SK-N-SH (cell line): ENCODE data around the gene WBP2NL. TPM values are rescaled to one million over a fixed set of nuclear protein-coding genes. Genes with fewer than 3 reads are reported as not detected.

Experiments used
- CTCF ChIA-PET: fragments of 300-600, 350-600 bp; formaldehyde crosslinking; extraction: SDS; loops from one replicate; lab custom pipeline; 2021; lab: Yijun Ruan, JAX
- POLR2A ChIA-PET: fragments of 350-600 bp; sonication (Branson Sonifier 250); formaldehyde crosslinking; extraction: SDS; loops from one replicate; lab custom pipeline; 2020; ENCODE audit warnings: antibody characterized with exemption, inconsistent platforms; lab: Yijun Ruan, JAX
- DNase-seq: peaks from one replicate; pipeline ENCODE4 v3.0.0; 2012
- H2AFZ ChIP-seq: fragments of 200-600 bp; sonication (generic); 2 replicates; pipeline ENCODE4 v1.8.1; 2016; ENCODE audit warnings: antibody characterized with exemption, mild to moderate bottlenecking, low read depth
- H3F3A ChIP-seq: fragments of 200-600 bp; sonication (generic); replicated peaks from 2 replicates; pipeline ENCODE3; 2016; ENCODE audit warnings: antibody characterized with exemption, mild to moderate bottlenecking; ENCODE audit not compliant: insufficient read depth
- H3K27ac ChIP-seq, 2 experiments: fragments of 200-500 bp in 1 of 2; fragments of 200-600 bp in 1 of 2; sonication (Bioruptor generic) in 1 of 2; sonication (generic), shearing (Covaris generic) in 1 of 2; 2 replicates each; pipeline versions ENCODE4 v1.5.1 to v1.6.1; 2014 to 2016; ENCODE audit warnings: low read depth in 2 of 2, inconsistent platforms in 1 of 2, low read length in 1 of 2, mild to moderate bottlenecking in 1 of 2, mixed read lengths in 1 of 2
- H3K27me3 ChIP-seq: fragments of 200-600 bp; sonication (generic), shearing (Covaris generic); 2 replicates; pipeline ENCODE4 v1.6.1; 2016; ENCODE audit warnings: mixed run types; ENCODE audit not compliant: insufficient read depth
- H3K36me3 ChIP-seq, 2 experiments: fragments of 200-500 bp in 1 of 2; fragments of 200-600 bp in 1 of 2; sonication (Bioruptor generic) in 1 of 2; sonication (generic) in 1 of 2; replicated peaks in 1 of 2; 2 replicates each; pipeline versions ENCODE3 to v1.5.1; 2014 to 2016; ENCODE audit warnings: low read length in 1 of 2, mild to moderate bottlenecking in 1 of 2; ENCODE audit not compliant: insufficient read depth in 2 of 2, control insufficient read depth in 1 of 2
- H3K4me1 ChIP-seq, 2 experiments: fragments of 200-500 bp in 1 of 2; fragments of 200-600 bp in 1 of 2; sonication (Bioruptor generic) in 1 of 2; sonication (generic), shearing (Covaris generic) in 1 of 2; 2 replicates each; pipeline versions ENCODE4 v1.5.1 to v1.6.1; 2014 to 2016; ENCODE audit warnings: low read depth in 1 of 2, low read length in 1 of 2, mixed run types in 1 of 2; ENCODE audit not compliant: insufficient read depth in 2 of 2, control insufficient read depth in 1 of 2
- H3K4me2 ChIP-seq: fragments of 200-600 bp; sonication (generic), shearing (Covaris generic); 2 replicates; pipeline ENCODE4 v1.6.1; 2017; ENCODE audit warnings: mixed run types
- H3K4me3 ChIP-seq, 2 experiments: fragments of 200-500 bp in 1 of 2; fragments of 200-600 bp in 1 of 2; sonication (Bioruptor generic) in 1 of 2; sonication (generic), shearing (Covaris generic) in 1 of 2; 2 replicates each; pipeline versions ENCODE4 v1.5.1 to v1.8.1; 2014 to 2016; ENCODE audit warnings: low read depth in 2 of 2, inconsistent platforms in 1 of 2, low read length in 1 of 2, mild to moderate bottlenecking in 1 of 2, mixed read lengths in 1 of 2, moderate library complexity in 1 of 2
- H3K79me2 ChIP-seq: fragments of 200-600 bp; sonication (generic); 2 replicates; pipeline ENCODE4 v1.8.1; 2017; ENCODE audit warnings: mild to moderate bottlenecking; ENCODE audit not compliant: insufficient read depth
- H3K9ac ChIP-seq: fragments of 200-600 bp; sonication (generic); 2 replicates; pipeline ENCODE4 v1.6.1; 2017; ENCODE audit warnings: mixed run types
- H3K9me2 ChIP-seq: fragments of 200-600 bp; sonication (generic); 2 replicates; pipeline ENCODE4 v1.6.1; 2017; ENCODE audit warnings: mixed run types
- H3K9me3 ChIP-seq: fragments of 200-600 bp; sonication (generic); 2 replicates; pipeline ENCODE4 v1.6.1; 2017; ENCODE audit warnings: mixed run types, mild to moderate bottlenecking, moderate library complexity
- H4K20me1 ChIP-seq: fragments of 200-600 bp; sonication (generic); 2 replicates; pipeline ENCODE4 v1.6.1; 2017; ENCODE audit warnings: mild to moderate bottlenecking, mixed run types; ENCODE audit not compliant: insufficient read depth
- CHD2 ChIP-seq: fragments of 150-350 bp; IDR thresholded peaks from 2 replicates; pipeline ENCODE4 v1.6.1; 2018; ENCODE audit warnings: low read length; ENCODE audit not compliant: partially characterized antibody
- EP300 ChIP-seq, 2 experiments: IDR thresholded peaks; 2 replicates each; pipeline versions ENCODE4 v1.4.0 to v1.6.1; 2012; ENCODE audit warnings: borderline replicate concordance in 1 of 2, low read depth in 1 of 2, low read length in 1 of 2
- EZH2phosphoT487 ChIP-seq: fragments of 200-600 bp; sonication (generic); IDR thresholded peaks from 2 replicates; pipeline ENCODE4 v1.6.1; 2017; ENCODE audit warnings: low read depth, mixed run types, mild to moderate bottlenecking, antibody characterized with exemption, moderate library complexity, borderline replicate concordance
- GATA2 ChIP-seq: sonication (generic); formaldehyde crosslinking; IDR thresholded peaks from 2 replicates; pipeline ENCODE4 v1.5.0; 2020; ENCODE audit warnings: mild to moderate bottlenecking, missing genetic modification reagents
- POLR2AphosphoS5 ChIP-seq: IDR thresholded peaks from 2 replicates; pipeline ENCODE4 v1.6.1; 2012; ENCODE audit warnings: low read depth, low read length
- RAD21 ChIP-seq: IDR thresholded peaks from 2 replicates; pipeline ENCODE4 v1.6.1; 2012; ENCODE audit warnings: mild to moderate bottlenecking, low read length
- RCOR1 ChIP-seq: fragments of 150-350 bp; IDR thresholded peaks from 2 replicates; pipeline ENCODE4 v1.6.1; 2017; ENCODE audit warnings: antibody characterized with exemption, low read length
- REST ChIP-seq: IDR thresholded peaks from 2 replicates; pipeline ENCODE4 v1.6.1; 2012; ENCODE audit warnings: mild to moderate bottlenecking, low read depth, low read length, moderate library complexity
- TAF1 ChIP-seq: IDR thresholded peaks from 2 replicates; pipeline ENCODE4 v1.6.1; 2012; ENCODE audit warnings: low read depth, mild to moderate bottlenecking, low read length, moderate library complexity, borderline replicate concordance
- TEAD4 ChIP-seq: IDR thresholded peaks from 2 replicates; pipeline ENCODE4 v1.4.0; 2012; ENCODE audit warnings: mild to moderate bottlenecking, borderline replicate concordance; ENCODE audit not compliant: insufficient read depth
- YY1 ChIP-seq: IDR thresholded peaks from 2 replicates; pipeline ENCODE4 v1.4.0; 2012; ENCODE audit warnings: low read depth, mild to moderate bottlenecking
- ZBTB33 ChIP-seq: IDR thresholded peaks from 2 replicates; pipeline ENCODE4 v1.4.0; 2012; ENCODE audit warnings: low read depth, borderline replicate concordance
- WGBS: methylation state at CpG from one replicate; pipeline ENCODE4 v1.1.6; 2017; ENCODE audit warnings: low lambda C conversion rate; 5-methylcytosine and 5-hydroxymethylcytosine counted together
- polyA plus RNA-seq, 3 experiments: library from polyadenylated mRNA; depleted of rRNA; stranded (reverse); fragments of >200 nt; gene quantifications; 2 replicates each; pipeline ENCODE4 v1.2.3, GENCODE V29; 2012
- TF ChIP-seq, protein P1 (sequence below): IDR thresholded peaks from 2 replicates; pipeline ENCODE4 v1.4.0; 2012; ENCODE audit warnings: low read depth
- TF ChIP-seq, protein P2 (sequence below): IDR thresholded peaks from 2 replicates; pipeline ENCODE4 v1.4.0; 2012; ENCODE audit warnings: low read depth, borderline replicate concordance
- TF ChIP-seq, protein P3 (sequence below): fragments of 150-350 bp; IDR thresholded peaks from 2 replicates; pipeline ENCODE4 v1.6.1; 2017; ENCODE audit warnings: antibody characterized with exemption, low read length, low read depth, borderline replicate concordance

WBP2NL gene
- polyA plus RNA-seq, 1 of the 3 experiments (the other 2 are of a cell fraction), result 0.07 TPM

DNA sequence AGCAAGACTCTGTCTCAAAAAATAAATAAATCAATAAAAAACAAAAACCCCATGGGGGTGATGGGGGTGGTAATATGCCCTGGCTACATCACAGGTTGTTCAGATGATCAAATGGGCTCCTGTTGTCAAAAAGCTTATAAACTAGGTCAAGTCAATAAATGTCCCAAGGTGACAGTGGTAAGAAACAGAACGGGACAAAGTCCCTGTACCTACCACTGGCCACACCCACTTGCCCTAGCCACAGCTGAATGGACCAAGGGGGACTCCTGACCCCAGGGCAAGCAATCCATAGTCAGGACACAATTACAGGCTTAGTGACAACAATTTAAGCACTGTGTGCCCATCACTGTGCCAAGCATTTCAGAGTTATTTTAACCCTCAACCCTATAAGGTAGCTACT is 66.0 kb downstream of the WBP2NL start:
- Histone ChIP-seq H2AFZ (no peak overlapping the region), H3K9me2 (no peaks in the 10 kb centered on the region), H3K9ac (no peak overlapping the region), H4K20me1 (no peaks in the 10 kb centered on the region), H3F3A (no peaks in the 10 kb centered on the region), H3K4me1 (peaks cover 0 to under 1% of the 10 kb centered on the region in 2 experiments; a peak in 1 of 4 replicates), H3K79me2 (no peaks in the 10 kb centered on the region), H3K36me3 (no peaks in the 10 kb centered on the region), H3K9me3 (no peaks in the 10 kb centered on the region), H3K27me3 (no peaks in the 10 kb centered on the region), H3K4me3 (no peak overlapping the region), H3K27ac (no peak overlapping the region), H3K4me2 (no peak overlapping the region)
- POLR2A ChIA-PET, result no interaction called here
- TF ChIP-seq TAF1 (no peak), EP300 (IDR thresholded peaks at IDR 0.05; ENCODE audit: borderline replicate concordance in 1 of 2, low read depth in 1 of 2, low read length in 1 of 2) (no peak), POLR2AphosphoS5 (no peak)
- TF ChIP-seq, protein P1, sequence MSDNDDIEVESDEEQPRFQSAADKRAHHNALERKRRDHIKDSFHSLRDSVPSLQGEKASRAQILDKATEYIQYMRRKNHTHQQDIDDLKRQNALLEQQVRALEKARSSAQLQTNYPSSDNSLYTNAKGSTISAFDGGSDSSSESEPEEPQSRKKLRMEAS, result no peak
- WGBS, result 100% methylated on average over 1 of the region's 1 CpG
- CTCF ChIA-PET, result no interaction called here
- DNase-seq, result no peak

DNA sequence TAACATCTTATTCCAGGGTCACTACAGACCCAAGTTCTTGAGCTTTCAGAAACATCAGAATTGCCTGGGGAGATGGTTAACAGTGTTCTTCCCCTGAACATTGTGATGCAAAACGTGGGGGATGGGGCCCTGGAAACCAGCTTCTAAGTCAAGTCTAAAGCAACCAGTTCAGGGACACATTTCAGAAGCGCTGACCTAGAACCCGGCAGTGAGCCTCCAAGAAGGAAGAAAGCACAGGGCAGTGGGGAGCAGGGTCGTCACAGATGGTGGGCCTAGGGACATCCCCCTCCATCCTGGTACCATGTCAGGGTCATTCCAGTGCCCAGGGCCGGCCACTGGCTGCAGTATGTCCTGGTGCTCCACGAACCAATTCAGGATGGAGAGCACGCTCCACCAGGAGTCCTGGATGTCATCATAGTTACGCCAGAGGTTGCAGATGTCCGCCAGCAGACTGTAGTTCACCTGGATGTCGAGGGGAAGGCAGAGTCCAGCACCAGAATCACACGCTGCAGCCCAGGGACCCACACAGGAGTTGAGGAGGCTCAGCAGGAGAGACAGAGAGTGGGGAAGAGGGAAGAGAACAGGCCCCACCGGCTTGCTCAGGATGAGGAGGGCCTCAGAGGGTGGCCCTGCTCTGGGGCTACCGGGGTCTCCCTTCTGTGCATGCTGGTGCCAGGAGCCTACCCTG is 67.0 kb downstream of the WBP2NL start:
- Histone ChIP-seq H3K27ac (no peak overlapping the region), H3K27me3 (no peaks in the 10 kb centered on the region), H2AFZ (no peak overlapping the region), H3K36me3 (no peaks in the 10 kb centered on the region), H3K4me1 (peaks cover 0 to 6% of the 10 kb centered on the region in 2 experiments; a peak in 2 of 4 replicates), H3K9me3 (no peaks in the 10 kb centered on the region), H3F3A (no peaks in the 10 kb centered on the region), H4K20me1 (no peaks in the 10 kb centered on the region), H3K9me2 (no peaks in the 10 kb centered on the region), H3K9ac (no peak overlapping the region), H3K4me3 (no peak overlapping the region), H3K79me2 (no peaks in the 10 kb centered on the region), H3K4me2 (no peak overlapping the region)
- no peak for DNase-seq
- ChIA-PET CTCF (no interaction called here), POLR2A (no interaction called here)
- WGBS, result 50% methylated on average over 1 of the region's 13 CpGs
- TF ChIP-seq CHD2 (no peak), POLR2AphosphoS5 (no peak), REST (no peak), RAD21 (no peak), YY1 (no peak), GATA2 (CRISPR knock-in tag) (no peak), RCOR1 (no peak), TEAD4 (no peak), EZH2phosphoT487 (no peak), ZBTB33 (no peak)
- TF ChIP-seq, protein P1, result no peak
- TF ChIP-seq, protein P2, sequence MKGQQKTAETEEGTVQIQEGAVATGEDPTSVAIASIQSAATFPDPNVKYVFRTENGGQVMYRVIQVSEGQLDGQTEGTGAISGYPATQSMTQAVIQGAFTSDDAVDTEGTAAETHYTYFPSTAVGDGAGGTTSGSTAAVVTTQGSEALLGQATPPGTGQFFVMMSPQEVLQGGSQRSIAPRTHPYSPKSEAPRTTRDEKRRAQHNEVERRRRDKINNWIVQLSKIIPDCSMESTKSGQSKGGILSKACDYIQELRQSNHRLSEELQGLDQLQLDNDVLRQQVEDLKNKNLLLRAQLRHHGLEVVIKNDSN, result no peak
- TF ChIP-seq, protein P3, sequence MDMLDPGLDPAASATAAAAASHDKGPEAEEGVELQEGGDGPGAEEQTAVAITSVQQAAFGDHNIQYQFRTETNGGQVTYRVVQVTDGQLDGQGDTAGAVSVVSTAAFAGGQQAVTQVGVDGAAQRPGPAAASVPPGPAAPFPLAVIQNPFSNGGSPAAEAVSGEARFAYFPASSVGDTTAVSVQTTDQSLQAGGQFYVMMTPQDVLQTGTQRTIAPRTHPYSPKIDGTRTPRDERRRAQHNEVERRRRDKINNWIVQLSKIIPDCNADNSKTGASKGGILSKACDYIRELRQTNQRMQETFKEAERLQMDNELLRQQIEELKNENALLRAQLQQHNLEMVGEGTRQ, result no peak
